SIG-M5 treated with dmso at 0.1 percent for 504 hours (cell line): Measurements from ENCODE around the gene P2RY8.
"Not testable (repeated sequence)": the region's sequence is repeated elsewhere in the genome, so short reads cannot be mapped to it uniquely, and the experiment has no call there.

ENCODE experiments used
- DNase-seq: peaks from one replicate; lab custom pipeline; 2025; ENCODE audit not compliant: unreplicated experiment; lab: John Stamatoyannopoulos, UW

The P2RY8 gene

GRCh38 chrX:1447969-1448572 lies 88.9 kb downstream of the P2RY8 start:
- not testable (repeated sequence) for DNase-seq

- not testable (repeated sequence) for DNase-seq
Measured at GRCh38 chrX:1446984-1447968, 89.7 kb downstream of the P2RY8 start.

GRCh38 chrX:1444561-1445500 lies 92.2 kb downstream of the P2RY8 start:
- no peak for DNase-seq

GRCh38 chrX:1443496-1444075 lies 93.4 kb downstream of the P2RY8 start:
- no peak for DNase-seq

GRCh38 chrX:1442724-1443367 lies 94.1 kb downstream of the P2RY8 start:
- no peak for DNase-seq

GRCh38 chrX:1442016-1442665 lies 94.8 kb downstream of the P2RY8 start:
- no peak for DNase-seq

- no peak for DNase-seq
Measured at GRCh38 chrX:1440506-1440905, 96.5 kb downstream of the P2RY8 start.

- DNase-seq, result no peak
Measured at GRCh38 chrX:1435241-1435895, 101.6 kb downstream of the P2RY8 start.

GRCh38 chrX:1434871-1435240 lies 102.1 kb downstream of the P2RY8 start:
- no peak for DNase-seq

GRCh38 chrX:1433646-1434357 lies 103.2 kb downstream of the P2RY8 start:
- DNase-seq, result no peak

- no peak for DNase-seq
Measured at GRCh38 chrX:1430451-1430850, 106.5 kb downstream of the P2RY8 start.

GRCh38 chrX:1427756-1428155 lies 109.2 kb downstream of the P2RY8 start:
- DNase-seq, result no peak

GRCh38 chrX:1426321-1426720 lies 110.7 kb downstream of the P2RY8 start:
- not testable (repeated sequence) for DNase-seq

GRCh38 chrX:1425381-1425780 lies 111.6 kb downstream of the P2RY8 start:
- DNase-seq, result no peak

- no peak for DNase-seq
Measured at GRCh38 chrX:1424147-1424851, 112.7 kb downstream of the P2RY8 start.

- DNase-seq, result no peak
Measured at GRCh38 chrX:1423215-1423614, 113.8 kb downstream of the P2RY8 start.

GRCh38 chrX:1422135-1422465 lies 114.9 kb downstream of the P2RY8 start:
- no peak for DNase-seq

- DNase-seq, result no peak
Measured at GRCh38 chrX:1421433-1422134, 115.4 kb downstream of the P2RY8 start.
